SK-N-SH treated with all-trans-retinoic acid at 6 μM for 48 hours (cell line): Measurements from ENCODE around the gene RNF144A.

Source experiments
- ATAC-seq: fragments of 200-7000 bp; cut with Tn5 transposase; 3 replicates; pipeline ENCODE4 v1.9.1; 2020; ENCODE audit warnings: mild to moderate bottlenecking, moderate library complexity
- ARNTL ChIP-seq: fragments of 450-650 bp; formaldehyde crosslinking; IDR thresholded peaks from 2 replicates; pipeline ENCODE4 v1.5.0; 2020; ENCODE audit warnings: low read depth, mild to moderate bottlenecking, moderate library complexity, borderline replicate concordance
- BACH2 ChIP-seq: fragments of 250-450 bp; sonication (Bioruptor Pico); IDR thresholded peaks from 2 replicates; pipeline ENCODE4 v1.9.0; 2021; ENCODE audit warnings: mild to moderate bottlenecking, borderline replicate concordance
- CSDC2 ChIP-seq: fragments of 250-450 bp; sonication (Bioruptor Pico); IDR thresholded peaks from 2 replicates; pipeline ENCODE4 v1.5.0; 2020; ENCODE audit warnings: mild to moderate bottlenecking, moderate library complexity
- ESRRG ChIP-seq: fragments of 250-450 bp; sonication (Bioruptor Pico); IDR thresholded peaks from 2 replicates; pipeline ENCODE4 v1.6.1; 2021; ENCODE audit warnings: mild to moderate bottlenecking
- GLIS3 ChIP-seq: fragments of 250-450 bp; sonication (Bioruptor Pico); IDR thresholded peaks from 2 replicates; pipeline ENCODE4 v1.5.0; 2020; ENCODE audit warnings: mild to moderate bottlenecking, moderate library complexity
- ISL1 ChIP-seq: fragments of 250-450 bp; sonication (Bioruptor Pico); IDR thresholded peaks from 2 replicates; pipeline ENCODE4 v2.1.2; 2022; ENCODE audit warnings: mild to moderate bottlenecking, moderate library complexity
- OSR1 ChIP-seq: fragments of 250-450 bp; sonication (Bioruptor Pico); IDR thresholded peaks from 2 replicates; pipeline ENCODE4 v1.8.0; 2022; ENCODE audit warnings: moderate library complexity, mild to moderate bottlenecking, inconsistent platforms
- PPARA ChIP-seq: fragments of 250-450 bp; sonication (Bioruptor Pico); IDR thresholded peaks from 2 replicates; pipeline ENCODE4 v1.5.0; 2020; ENCODE audit warnings: mild to moderate bottlenecking, borderline replicate concordance
- RARB ChIP-seq: fragments of 250-450 bp; sonication (Bioruptor Pico); IDR thresholded peaks from 2 replicates; pipeline ENCODE4 v1.8.0; 2021; ENCODE audit warnings: mild to moderate bottlenecking, moderate library complexity
- SNAI2 ChIP-seq: fragments of 250-450 bp; sonication (Bioruptor Pico); IDR thresholded peaks from 2 replicates; pipeline ENCODE4 v1.5.0; 2020; ENCODE audit warnings: mild to moderate bottlenecking, moderate library complexity
- TCF4 ChIP-seq: fragments of 250-450 bp; sonication (Bioruptor Pico); IDR thresholded peaks from 2 replicates; pipeline ENCODE4 v1.8.0; 2021; ENCODE audit warnings: mild to moderate bottlenecking, moderate library complexity, borderline replicate concordance
- TOX ChIP-seq: fragments of 250-450 bp; sonication (Bioruptor Pico); IDR thresholded peaks from 2 replicates; pipeline ENCODE4 v1.8.0; 2021; ENCODE audit warnings: mild to moderate bottlenecking, moderate library complexity, borderline replicate concordance
- ZC3H10 ChIP-seq: fragments of 250-450 bp; sonication (Bioruptor Pico); IDR thresholded peaks from 2 replicates; pipeline ENCODE4 v1.5.1; 2021; ENCODE audit warnings: mild to moderate bottlenecking, moderate library complexity
- ZFP3 ChIP-seq: fragments of 250-450 bp; sonication (Bioruptor Pico); IDR thresholded peaks from 2 replicates; pipeline ENCODE4 v1.5.0; 2020; ENCODE audit warnings: mild to moderate bottlenecking, moderate library complexity
- ZFP30 ChIP-seq: fragments of 450-650 bp; formaldehyde crosslinking; IDR thresholded peaks from 2 replicates; pipeline ENCODE4 v1.5.0; 2022; ENCODE audit warnings: mild to moderate bottlenecking, moderate library complexity
- ZNF70 ChIP-seq: fragments of 450-650 bp; formaldehyde crosslinking; IDR thresholded peaks from 2 replicates; pipeline ENCODE4 v1.5.0; 2020; ENCODE audit warnings: mild to moderate bottlenecking, moderate library complexity
- ZNF8 ChIP-seq: fragments of 450-650 bp; formaldehyde crosslinking; IDR thresholded peaks from 2 replicates; pipeline ENCODE4 v1.5.0; 2020; ENCODE audit warnings: mild to moderate bottlenecking, moderate library complexity
- TF ChIP-seq, protein P1 (sequence below): fragments of 250-450 bp; sonication (Bioruptor Pico); IDR thresholded peaks from 2 replicates; pipeline ENCODE4 v1.8.0; 2020; ENCODE audit warnings: mild to moderate bottlenecking, moderate library complexity, borderline replicate concordance
- TF ChIP-seq, protein P2 (sequence below): fragments of 250-450 bp; sonication (Bioruptor Pico); IDR thresholded peaks from 2 replicates; pipeline ENCODE4 v1.5.1; 2021; ENCODE audit warnings: mild to moderate bottlenecking, moderate library complexity
- TF ChIP-seq, protein P3 (sequence below): fragments of 250-450 bp; sonication (Bioruptor Pico); IDR thresholded peaks from 2 replicates; pipeline ENCODE4 v1.5.0; 2020; ENCODE audit warnings: mild to moderate bottlenecking, moderate library complexity
- TF ChIP-seq, protein P4 (sequence below): fragments of 250-450 bp; sonication (Bioruptor Pico); IDR thresholded peaks from 2 replicates; pipeline ENCODE4 v1.8.0; 2021; ENCODE audit warnings: low read depth, mild to moderate bottlenecking, moderate library complexity, borderline replicate concordance

Gene RNF144A

DNA sequence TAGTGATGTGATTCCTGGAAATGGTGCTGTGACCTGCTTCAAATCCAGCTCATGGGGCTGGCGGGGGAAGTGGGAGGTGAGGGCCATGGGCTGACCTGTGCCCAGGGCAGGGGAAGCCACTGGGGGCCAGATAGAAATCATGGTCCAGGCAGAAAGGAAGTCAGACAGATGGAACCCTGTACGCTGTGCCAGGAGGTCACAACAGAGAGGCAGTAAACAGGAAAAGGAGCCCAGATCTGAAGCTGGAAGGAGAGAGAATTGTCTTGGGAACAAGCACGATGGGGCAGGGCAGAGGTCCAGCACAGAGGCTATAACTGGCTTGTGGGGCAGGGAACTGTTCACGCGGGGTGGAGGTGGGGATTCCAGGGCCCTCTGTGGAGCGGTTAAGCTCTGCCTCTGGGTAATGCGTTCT, 76.0 kb downstream of the RNF144A start:
- ATAC-seq = peak; percentile 56
- TF ChIP-seq ZC3H10 (no peak), TCF4 (CRISPR knock-in tag) (no peak), ZFP3 (CRISPR knock-in tag) (no peak), ISL1 (no peak)
- TF ChIP-seq, protein P1, sequence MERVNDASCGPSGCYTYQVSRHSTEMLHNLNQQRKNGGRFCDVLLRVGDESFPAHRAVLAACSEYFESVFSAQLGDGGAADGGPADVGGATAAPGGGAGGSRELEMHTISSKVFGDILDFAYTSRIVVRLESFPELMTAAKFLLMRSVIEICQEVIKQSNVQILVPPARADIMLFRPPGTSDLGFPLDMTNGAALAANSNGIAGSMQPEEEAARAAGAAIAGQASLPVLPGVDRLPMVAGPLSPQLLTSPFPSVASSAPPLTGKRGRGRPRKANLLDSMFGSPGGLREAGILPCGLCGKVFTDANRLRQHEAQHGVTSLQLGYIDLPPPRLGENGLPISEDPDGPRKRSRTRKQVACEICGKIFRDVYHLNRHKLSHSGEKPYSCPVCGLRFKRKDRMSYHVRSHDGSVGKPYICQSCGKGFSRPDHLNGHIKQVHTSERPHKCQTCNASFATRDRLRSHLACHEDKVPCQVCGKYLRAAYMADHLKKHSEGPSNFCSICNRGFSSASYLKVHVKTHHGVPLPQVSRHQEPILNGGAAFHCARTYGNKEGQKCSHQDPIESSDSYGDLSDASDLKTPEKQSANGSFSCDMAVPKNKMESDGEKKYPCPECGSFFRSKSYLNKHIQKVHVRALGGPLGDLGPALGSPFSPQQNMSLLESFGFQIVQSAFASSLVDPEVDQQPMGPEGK (CRISPR knock-in tag) = no peak
- TF ChIP-seq, protein P2, sequence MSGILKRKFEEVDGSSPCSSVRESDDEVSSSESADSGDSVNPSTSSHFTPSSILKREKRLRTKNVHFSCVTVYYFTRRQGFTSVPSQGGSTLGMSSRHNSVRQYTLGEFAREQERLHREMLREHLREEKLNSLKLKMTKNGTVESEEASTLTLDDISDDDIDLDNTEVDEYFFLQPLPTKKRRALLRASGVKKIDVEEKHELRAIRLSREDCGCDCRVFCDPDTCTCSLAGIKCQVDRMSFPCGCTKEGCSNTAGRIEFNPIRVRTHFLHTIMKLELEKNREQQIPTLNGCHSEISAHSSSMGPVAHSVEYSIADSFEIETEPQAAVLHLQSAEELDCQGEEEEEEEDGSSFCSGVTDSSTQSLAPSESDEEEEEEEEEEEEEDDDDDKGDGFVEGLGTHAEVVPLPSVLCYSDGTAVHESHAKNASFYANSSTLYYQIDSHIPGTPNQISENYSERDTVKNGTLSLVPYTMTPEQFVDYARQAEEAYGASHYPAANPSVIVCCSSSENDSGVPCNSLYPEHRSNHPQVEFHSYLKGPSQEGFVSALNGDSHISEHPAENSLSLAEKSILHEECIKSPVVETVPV (CRISPR knock-in tag) = no peak
- TF ChIP-seq, protein P3, sequence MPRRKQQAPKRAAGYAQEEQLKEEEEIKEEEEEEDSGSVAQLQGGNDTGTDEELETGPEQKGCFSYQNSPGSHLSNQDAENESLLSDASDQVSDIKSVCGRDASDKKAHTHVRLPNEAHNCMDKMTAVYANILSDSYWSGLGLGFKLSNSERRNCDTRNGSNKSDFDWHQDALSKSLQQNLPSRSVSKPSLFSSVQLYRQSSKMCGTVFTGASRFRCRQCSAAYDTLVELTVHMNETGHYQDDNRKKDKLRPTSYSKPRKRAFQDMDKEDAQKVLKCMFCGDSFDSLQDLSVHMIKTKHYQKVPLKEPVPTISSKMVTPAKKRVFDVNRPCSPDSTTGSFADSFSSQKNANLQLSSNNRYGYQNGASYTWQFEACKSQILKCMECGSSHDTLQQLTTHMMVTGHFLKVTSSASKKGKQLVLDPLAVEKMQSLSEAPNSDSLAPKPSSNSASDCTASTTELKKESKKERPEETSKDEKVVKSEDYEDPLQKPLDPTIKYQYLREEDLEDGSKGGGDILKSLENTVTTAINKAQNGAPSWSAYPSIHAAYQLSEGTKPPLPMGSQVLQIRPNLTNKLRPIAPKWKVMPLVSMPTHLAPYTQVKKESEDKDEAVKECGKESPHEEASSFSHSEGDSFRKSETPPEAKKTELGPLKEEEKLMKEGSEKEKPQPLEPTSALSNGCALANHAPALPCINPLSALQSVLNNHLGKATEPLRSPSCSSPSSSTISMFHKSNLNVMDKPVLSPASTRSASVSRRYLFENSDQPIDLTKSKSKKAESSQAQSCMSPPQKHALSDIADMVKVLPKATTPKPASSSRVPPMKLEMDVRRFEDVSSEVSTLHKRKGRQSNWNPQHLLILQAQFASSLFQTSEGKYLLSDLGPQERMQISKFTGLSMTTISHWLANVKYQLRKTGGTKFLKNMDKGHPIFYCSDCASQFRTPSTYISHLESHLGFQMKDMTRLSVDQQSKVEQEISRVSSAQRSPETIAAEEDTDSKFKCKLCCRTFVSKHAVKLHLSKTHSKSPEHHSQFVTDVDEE (CRISPR knock-in tag) = no peak

DNA sequence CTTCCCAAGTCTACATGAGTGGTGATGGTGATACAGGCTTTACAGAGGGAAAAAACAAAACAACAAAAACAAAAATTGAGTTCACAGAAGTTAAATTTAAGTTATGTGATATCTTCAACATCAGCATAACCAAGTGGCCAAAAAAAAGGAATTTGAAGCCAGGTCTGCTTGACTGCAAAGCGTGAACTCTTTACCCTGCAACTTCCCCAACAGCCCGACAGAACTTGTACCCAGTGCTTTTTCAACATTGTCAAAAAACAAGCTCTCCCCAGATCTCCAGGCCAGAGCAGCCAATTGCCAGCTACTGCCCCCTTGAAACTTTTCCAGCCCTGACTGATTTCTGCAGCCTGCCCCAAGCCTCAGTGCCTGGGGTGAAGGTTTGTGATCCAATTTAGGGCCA, 76.7 kb downstream of the RNF144A start:
- ATAC-seq = no peak
- TF ChIP-seq ZFP3 (CRISPR knock-in tag) = no peak
- TF ChIP-seq, protein P2 (CRISPR knock-in tag) = no peak
- no peak for TF ChIP-seq ZNF70
- TF ChIP-seq, protein P1 (CRISPR knock-in tag) = no peak
- no peak for TF ChIP-seq ARNTL (CRISPR knock-in tag)
- TF ChIP-seq ZC3H10 = no peak
- TF ChIP-seq CSDC2 (CRISPR knock-in tag) = no peak
- no peak for TF ChIP-seq ZFP30
- TF ChIP-seq ESRRG = no peak
- TF ChIP-seq, protein P4, sequence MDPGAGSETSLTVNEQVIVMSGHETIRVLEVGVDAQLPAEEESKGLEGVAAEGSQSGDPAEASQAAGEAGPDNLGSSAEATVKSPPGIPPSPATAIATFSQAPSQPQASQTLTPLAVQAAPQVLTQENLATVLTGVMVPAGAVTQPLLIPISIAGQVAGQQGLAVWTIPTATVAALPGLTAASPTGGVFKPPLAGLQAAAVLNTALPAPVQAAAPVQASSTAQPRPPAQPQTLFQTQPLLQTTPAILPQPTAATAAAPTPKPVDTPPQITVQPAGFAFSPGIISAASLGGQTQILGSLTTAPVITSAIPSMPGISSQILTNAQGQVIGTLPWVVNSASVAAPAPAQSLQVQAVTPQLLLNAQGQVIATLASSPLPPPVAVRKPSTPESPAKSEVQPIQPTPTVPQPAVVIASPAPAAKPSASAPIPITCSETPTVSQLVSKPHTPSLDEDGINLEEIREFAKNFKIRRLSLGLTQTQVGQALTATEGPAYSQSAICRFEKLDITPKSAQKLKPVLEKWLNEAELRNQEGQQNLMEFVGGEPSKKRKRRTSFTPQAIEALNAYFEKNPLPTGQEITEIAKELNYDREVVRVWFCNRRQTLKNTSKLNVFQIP (CRISPR knock-in tag) = no peak
- TF ChIP-seq GLIS3 (CRISPR knock-in tag) = no peak
- no peak for TF ChIP-seq TOX (CRISPR knock-in tag)
- no peak for TF ChIP-seq TCF4 (CRISPR knock-in tag)
- no peak for TF ChIP-seq BACH2

DNA sequence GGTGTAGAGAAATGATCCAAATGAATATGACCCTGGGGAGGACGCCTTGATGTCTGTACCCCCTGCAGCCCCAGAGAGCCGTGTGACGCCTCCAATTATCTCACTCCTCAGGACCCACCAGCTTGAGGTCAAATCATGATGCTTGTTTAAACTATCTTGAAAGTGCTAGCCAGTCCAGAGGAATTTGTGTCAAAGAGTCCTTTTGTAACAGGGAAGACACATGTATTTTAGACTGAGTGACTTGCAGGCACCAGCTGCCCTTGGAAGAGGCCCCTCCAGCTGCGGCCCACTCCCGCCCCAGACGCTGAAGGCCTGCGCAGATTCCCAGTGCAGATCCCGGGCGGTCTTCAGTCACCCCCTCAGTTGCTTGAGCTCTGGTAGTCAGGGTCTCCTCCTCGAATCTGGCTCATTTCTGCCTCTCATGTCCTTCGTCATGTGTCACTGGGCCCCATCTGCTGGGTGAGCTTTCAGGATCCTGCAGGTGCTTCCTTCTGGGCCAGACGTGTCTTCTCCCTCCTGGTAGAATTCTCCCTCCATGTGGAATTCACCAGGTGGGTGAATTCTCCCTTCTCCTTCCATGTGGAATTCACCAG, 77.4 kb downstream of the RNF144A start:
- no peak for ATAC-seq
- no peak for TF ChIP-seq TCF4 (CRISPR knock-in tag)
- TF ChIP-seq CSDC2 (CRISPR knock-in tag) = no peak
- no peak for TF ChIP-seq ARNTL (CRISPR knock-in tag)
- TF ChIP-seq ZNF8 (CRISPR knock-in tag) = no peak
- TF ChIP-seq ZFP3 (CRISPR knock-in tag) = no peak
- TF ChIP-seq TOX (CRISPR knock-in tag) = no peak
- no peak for TF ChIP-seq GLIS3 (CRISPR knock-in tag)
- TF ChIP-seq SNAI2 (CRISPR knock-in tag) = no peak
- TF ChIP-seq OSR1 (CRISPR knock-in tag) = no peak
- TF ChIP-seq, protein P4 (CRISPR knock-in tag) = no peak
- no peak for TF ChIP-seq RARB (CRISPR knock-in tag)
- TF ChIP-seq ZNF70 = no peak
- no peak for TF ChIP-seq PPARA (CRISPR knock-in tag)
- TF ChIP-seq ZC3H10 = no peak
